Measurements from ENCODE around the gene TRIM5.

TRIM5 gene

GRCh38 chr11:5624489-5625279 lies 60.2 kb downstream of the TRIM5 start, which contains the start of gene TRIM34:
TRIM34 (plus strand) TSS chr11:5625001; CDS start chr11:5632332, 7,331 bp downstream.
- DNase-seq (ENCODE audit: low spot score): peak; percentile 77

GRCh38 chr11:5622802-5623201 lies 62.1 kb downstream of the TRIM5 start:
- DNase-seq (ENCODE audit: low spot score): no peak

- no peak for DNase-seq (ENCODE audit: low spot score)
These were observed 63.3 kb downstream of the TRIM5 start for GRCh38 chr11:5621580-5621979.

GRCh38 chr11:5620651-5621521 lies 64.0 kb downstream of the TRIM5 start:
- DNase-seq (ENCODE audit: low spot score): no peak

GRCh38 chr11:5618807-5619206 lies 66.1 kb downstream of the TRIM5 start:
- DNase-seq (ENCODE audit: low spot score): no peak

Data from CD4-positive, alpha-beta T cell treated with Interleukin-2 at 100 ng/mL for 4 hours (primary cell).